Pancreas (tissue), 10 donors: ENCODE data around the gene SPINK5. TPM values are rescaled to one million over a fixed set of nuclear protein-coding genes. Genes with fewer than 3 reads are reported as not detected.

ENCODE experiments used
- ATAC-seq, 4 donors: fragments of 200-7000 bp; cut with Tn5 transposase; one replicate each; pipeline versions ENCODE4 v1.8.0 to v1.9.1; 2020; ENCODE audit warnings: mild to moderate bottlenecking in 4 of 4, moderate library complexity in 4 of 4
- DNase-seq, 6 donors: peaks; one replicate each; pipeline ENCODE4 v3.0.0-alpha.2; 2020
- FAIRE-seq: peaks from 2 replicates; lab custom pipeline; 2012; peaks lifted over from hg19 to GRCh38; lab: Jason Lieb, UNC
- H3K27ac ChIP-seq, 4 donors: fragments of 200-600 bp; sonication (generic); 1 replicate in 3 of 4; 2 replicates in 1 of 4; pipeline versions ENCODE4 v1.5.0 to v1.8.0; 2020
- H3K27me3 ChIP-seq, 4 donors: fragments of 200-600 bp; one replicate each; pipeline ENCODE4 v1.8.0; 2021
- H3K36me3 ChIP-seq, 3 donors: fragments of 200-600 bp; sonication (generic) in 1 of 3; one replicate each; pipeline versions ENCODE4 v1.5.0 to v1.8.0; 2020 to 2021
- H3K4me1 ChIP-seq, 3 donors: fragments of 200-600 bp; one replicate each; pipeline ENCODE4 v1.8.0; 2021
- H3K4me3 ChIP-seq, 4 donors: fragments of 200-600 bp; sonication (generic) in 2 of 4; one replicate each; pipeline versions ENCODE4 v1.5.0 to v1.8.0; 2020 to 2021
- H3K9me3 ChIP-seq, 4 donors: fragments of 200-600 bp; one replicate each; pipeline ENCODE4 v1.8.0; 2021
- WGBS, 2 donors: extraction: QIAGEN DNeasy Blood & Tissue Kit; methylation state at CpG; one replicate each; pipeline ENCODE4 v1.1.7; 2013; 5-methylcytosine and 5-hydroxymethylcytosine counted together
- intact Hi-C, 3 donors: fragments of 100-400 bp; cut with DNase I; formaldehyde crosslinking; loops; one replicate each; pipeline versions ENCODE4 v1.11.1 to v1.14.2; 2022
- polyA plus RNA-seq, 2 donors: library from polyadenylated mRNA; stranded (reverse); fragments of 200-250 nt; gene quantifications; one replicate each; pipeline ENCODE4 v1.2.3, GENCODE V29; 2013
- total RNA-seq, 6 donors: library from RNA; stranded (reverse); fragmentation: NEBNext Ultra II Directional in 4 of 6; extraction: Animal tissue kit (Norgen Biotek cat#: 25700) in 4 of 6; gene quantifications; one replicate each; pipeline versions ENCODE4 v1.2.1 to v1.2.4, GENCODE V29; 2021 to 2023
- TF ChIP-seq, protein P1 (sequence below), 4 donors: fragments of 200-600 bp; sonication (generic) in 3 of 4; IDR thresholded peaks; one replicate each; pipeline versions ENCODE4 v1.5.0 to v1.8.0; 2021; ENCODE audit warnings: antibody characterized with exemption in 4 of 4
- donor health status: healthy with polysubstance abuse.
- donor health status: DM: no; HTN: no; CAD: no; lungs with moderate emphysema.
- donor health status: DM: no; HTN: no; CAD: no.
- donor health status: control.
- donor health status: control.
- donor health status: Bipolar disorder and iron deficiency.
- donor health status: DM: yes; HTN: yes; CAD: no.
- donor health status: DM: no; HTN: no; CAD: no.
- donor health status: DM: no; HTN: no; CAD: no.
- donor health status: DM: yes; HTN: yes; CAD: no.

SPINK5 gene, protein sequence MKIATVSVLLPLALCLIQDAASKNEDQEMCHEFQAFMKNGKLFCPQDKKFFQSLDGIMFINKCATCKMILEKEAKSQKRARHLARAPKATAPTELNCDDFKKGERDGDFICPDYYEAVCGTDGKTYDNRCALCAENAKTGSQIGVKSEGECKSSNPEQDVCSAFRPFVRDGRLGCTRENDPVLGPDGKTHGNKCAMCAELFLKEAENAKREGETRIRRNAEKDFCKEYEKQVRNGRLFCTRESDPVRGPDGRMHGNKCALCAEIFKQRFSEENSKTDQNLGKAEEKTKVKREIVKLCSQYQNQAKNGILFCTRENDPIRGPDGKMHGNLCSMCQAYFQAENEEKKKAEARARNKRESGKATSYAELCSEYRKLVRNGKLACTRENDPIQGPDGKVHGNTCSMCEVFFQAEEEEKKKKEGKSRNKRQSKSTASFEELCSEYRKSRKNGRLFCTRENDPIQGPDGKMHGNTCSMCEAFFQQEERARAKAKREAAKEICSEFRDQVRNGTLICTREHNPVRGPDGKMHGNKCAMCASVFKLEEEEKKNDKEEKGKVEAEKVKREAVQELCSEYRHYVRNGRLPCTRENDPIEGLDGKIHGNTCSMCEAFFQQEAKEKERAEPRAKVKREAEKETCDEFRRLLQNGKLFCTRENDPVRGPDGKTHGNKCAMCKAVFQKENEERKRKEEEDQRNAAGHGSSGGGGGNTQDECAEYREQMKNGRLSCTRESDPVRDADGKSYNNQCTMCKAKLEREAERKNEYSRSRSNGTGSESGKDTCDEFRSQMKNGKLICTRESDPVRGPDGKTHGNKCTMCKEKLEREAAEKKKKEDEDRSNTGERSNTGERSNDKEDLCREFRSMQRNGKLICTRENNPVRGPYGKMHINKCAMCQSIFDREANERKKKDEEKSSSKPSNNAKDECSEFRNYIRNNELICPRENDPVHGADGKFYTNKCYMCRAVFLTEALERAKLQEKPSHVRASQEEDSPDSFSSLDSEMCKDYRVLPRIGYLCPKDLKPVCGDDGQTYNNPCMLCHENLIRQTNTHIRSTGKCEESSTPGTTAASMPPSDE
- total RNA-seq (under 1 TPM in 4 of 6 donors, not detected in 2; 0.17 to 0.31 (median 0.21) TPM), polyA plus RNA-seq (under 1 TPM; 0.23 to 0.27 TPM)

DNA sequence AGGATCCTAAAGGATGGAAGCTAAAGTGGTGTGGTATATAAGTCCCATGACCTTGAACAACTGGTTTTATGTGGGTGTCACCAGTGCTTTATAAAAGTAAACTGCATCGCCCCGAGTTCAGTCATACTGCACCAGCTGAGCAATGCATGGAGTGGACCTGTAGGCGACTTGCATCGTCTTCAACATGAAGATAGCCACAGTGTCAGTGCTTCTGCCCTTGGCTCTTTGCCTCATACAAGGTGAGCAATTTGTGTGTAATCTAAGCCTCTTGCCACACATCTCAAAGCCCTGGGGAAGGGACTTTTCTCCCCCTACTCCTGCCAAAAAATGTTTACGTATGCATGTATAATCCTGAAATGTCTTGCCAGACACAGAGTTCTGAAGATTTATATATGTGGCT lies at the start of gene SPINK5:
SPINK5 (plus strand) TSS at position 120 of the 400 bp plus-strand sequence; CDS start at position 185, 65 bp downstream.
- TF ChIP-seq, protein P1, sequence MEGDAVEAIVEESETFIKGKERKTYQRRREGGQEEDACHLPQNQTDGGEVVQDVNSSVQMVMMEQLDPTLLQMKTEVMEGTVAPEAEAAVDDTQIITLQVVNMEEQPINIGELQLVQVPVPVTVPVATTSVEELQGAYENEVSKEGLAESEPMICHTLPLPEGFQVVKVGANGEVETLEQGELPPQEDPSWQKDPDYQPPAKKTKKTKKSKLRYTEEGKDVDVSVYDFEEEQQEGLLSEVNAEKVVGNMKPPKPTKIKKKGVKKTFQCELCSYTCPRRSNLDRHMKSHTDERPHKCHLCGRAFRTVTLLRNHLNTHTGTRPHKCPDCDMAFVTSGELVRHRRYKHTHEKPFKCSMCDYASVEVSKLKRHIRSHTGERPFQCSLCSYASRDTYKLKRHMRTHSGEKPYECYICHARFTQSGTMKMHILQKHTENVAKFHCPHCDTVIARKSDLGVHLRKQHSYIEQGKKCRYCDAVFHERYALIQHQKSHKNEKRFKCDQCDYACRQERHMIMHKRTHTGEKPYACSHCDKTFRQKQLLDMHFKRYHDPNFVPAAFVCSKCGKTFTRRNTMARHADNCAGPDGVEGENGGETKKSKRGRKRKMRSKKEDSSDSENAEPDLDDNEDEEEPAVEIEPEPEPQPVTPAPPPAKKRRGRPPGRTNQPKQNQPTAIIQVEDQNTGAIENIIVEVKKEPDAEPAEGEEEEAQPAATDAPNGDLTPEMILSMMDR (IDR thresholded peaks at IDR 0.05) = no peak
- Histone ChIP-seq H3K27me3 (no peaks in the 10 kb centered on the region), H3K9me3 (no peaks in the 10 kb centered on the region), H3K27ac (no peak within 1 kb of the TSS), H3K36me3 (no peaks in the 10 kb centered on the region), H3K4me1 (no peaks in the 10 kb centered on the region), H3K4me3 (no peak within 1 kb of the TSS)
- FAIRE-seq (no peak), DNase-seq (no peak), ATAC-seq (no peak)
- WGBS, 2 donors = 86 to 92% methylated on average over 5 of the region's 5 CpGs
- intact Hi-C loops = no loop called here

DNA sequence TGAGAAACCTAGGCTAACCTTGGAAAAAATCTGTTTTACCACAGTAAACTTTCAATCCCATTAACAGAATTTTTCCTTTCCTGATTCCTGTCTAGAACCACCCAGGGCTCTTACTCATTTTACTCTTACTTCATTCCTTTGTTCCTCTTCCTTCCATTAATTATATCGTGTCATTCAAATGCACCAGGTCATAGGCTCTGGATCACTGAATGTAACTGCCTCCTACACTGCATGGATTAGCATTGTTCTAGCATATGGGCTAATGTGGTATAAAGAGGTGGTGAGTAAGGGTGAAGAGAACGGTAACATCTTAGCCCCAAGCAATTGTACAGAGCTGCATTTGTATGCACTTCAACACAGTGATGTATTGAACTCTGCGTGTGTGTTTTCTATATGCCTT lies 49.5 kb upstream of the SPINK5 start:
- intact Hi-C loops = no loop called here
- no peak for FAIRE-seq
- 81 to 95% methylated on average over 3 of the region's 3 CpGs for WGBS, 2 donors

DNA sequence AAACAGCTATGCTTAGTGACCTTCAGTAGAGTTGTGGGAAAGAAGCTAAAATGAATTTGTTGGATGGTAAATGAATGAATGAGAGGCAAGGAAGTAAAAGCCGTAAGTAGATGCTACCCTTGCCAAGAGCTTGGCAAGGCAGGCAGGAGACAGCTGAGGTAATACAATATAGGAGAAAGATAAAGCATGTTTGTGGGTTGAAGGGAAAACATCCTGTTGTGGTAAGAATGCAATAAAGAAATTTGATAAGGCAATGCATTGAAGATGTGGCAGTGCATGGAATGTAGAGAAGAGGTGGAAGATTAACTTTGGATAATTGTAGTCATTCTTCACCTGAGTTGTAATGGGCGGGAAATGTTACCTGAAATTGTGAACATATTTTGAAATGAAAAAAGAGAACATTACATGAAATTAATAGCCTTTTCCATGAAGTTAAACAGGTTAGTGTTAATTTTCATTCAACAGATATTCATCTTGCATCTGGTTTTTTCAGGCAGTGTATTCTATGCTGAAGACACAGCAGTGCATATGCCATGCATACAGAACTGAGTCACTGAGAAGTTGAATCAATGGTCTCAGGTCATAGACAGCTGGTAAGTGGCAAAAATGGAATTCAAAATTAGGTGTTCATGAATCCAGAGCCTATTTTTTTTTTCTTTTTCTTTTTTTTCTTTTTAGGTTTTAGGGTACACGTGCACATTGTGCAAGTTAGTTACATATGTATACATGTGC lies 43.4 kb upstream of the SPINK5 start:
- FAIRE-seq = no peak

More for the DNA sequence above, 49.5 kb upstream of the SPINK5 start:
- DNase-seq (no peak), ATAC-seq (no peak)
- H3K4me3 ChIP-seq = no peak overlapping the region
- no peaks in the 10 kb centered on the region for H3K27me3 ChIP-seq
- H3K36me3 ChIP-seq = no peaks in the 10 kb centered on the region
- no peaks in the 10 kb centered on the region for H3K9me3 ChIP-seq
- H3K4me1 ChIP-seq = no peaks in the 10 kb centered on the region
- TF ChIP-seq, protein P1 (IDR thresholded peaks at IDR 0.05) = no peak
- no peak overlapping the region for H3K27ac ChIP-seq

DNA sequence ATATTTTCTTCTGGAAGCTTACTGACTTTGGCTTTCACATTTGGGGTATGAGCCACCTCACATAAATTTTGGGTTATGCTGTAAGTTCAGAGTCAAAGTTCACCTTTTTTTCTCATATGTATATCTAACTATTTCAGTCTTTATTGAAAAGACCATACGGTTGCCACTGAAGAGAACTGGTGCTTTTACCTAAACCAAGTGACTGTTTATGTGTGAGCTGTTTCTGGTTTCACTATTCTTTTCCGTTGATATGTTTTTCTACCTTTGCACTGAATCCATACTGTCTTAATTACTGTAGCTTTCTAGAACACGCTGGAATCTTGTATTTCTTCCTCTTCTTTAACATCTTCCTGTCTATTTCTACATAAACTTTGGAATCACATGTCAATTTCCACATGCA lies 36.3 kb upstream of the SPINK5 start:
- no peak for ATAC-seq
- no peaks in the 10 kb centered on the region for H3K9me3 ChIP-seq
- H3K27ac ChIP-seq = no peak overlapping the region
- no peaks in the 10 kb centered on the region for H3K4me1 ChIP-seq
- H3K27me3 ChIP-seq = no peaks in the 10 kb centered on the region
- H3K36me3 ChIP-seq = no peaks in the 10 kb centered on the region
- TF ChIP-seq, protein P1 (IDR thresholded peaks at IDR 0.05) = no peak
- DNase-seq = no peak
- H3K4me3 ChIP-seq = no peak overlapping the region
- intact Hi-C loops = no loop called here
- WGBS, 2 donors = 59 to 70% methylated on average over 3 of the region's 3 CpGs
- FAIRE-seq = no peak

More for the DNA sequence above, 43.4 kb upstream of the SPINK5 start:
- H3K27me3 ChIP-seq = no peaks in the 10 kb centered on the region
- no peak overlapping the region for H3K4me3 ChIP-seq
- no peaks in the 10 kb centered on the region for H3K9me3 ChIP-seq
- no peaks in the 10 kb centered on the region for H3K4me1 ChIP-seq
- TF ChIP-seq, protein P1 (IDR thresholded peaks at IDR 0.05) = no peak
- ATAC-seq (no peak), DNase-seq (no peak)
- H3K36me3 ChIP-seq = no peaks in the 10 kb centered on the region
- intact Hi-C loops = no loop called here
- H3K27ac ChIP-seq = no peak overlapping the region
- 59 to 72% methylated on average over 3 of the region's 3 CpGs for WGBS, 2 donors
